Testis (tissue), 2 donors: ENCODE results near the gene FBXW4.

Experiments used
- CTCF ChIP-seq, 3 experiments: fragments of 450-650 bp in 2 of 3; fragments of 200-600 bp in 1 of 3; sonication (generic) in 1 of 3; IDR thresholded peaks; one replicate each; pipeline ENCODE4 v1.5.1; 2016 to 2019; ENCODE audit warnings: antibody characterized with exemption in 3 of 3, mild to moderate bottlenecking in 2 of 3, moderate library complexity in 1 of 3
- POLR2A ChIP-seq: fragments of 450-650 bp; IDR thresholded peaks from one replicate; pipeline ENCODE4 v1.6.1; 2017; ENCODE audit warnings: antibody characterized with exemption, mild to moderate bottlenecking, moderate library complexity

- TF ChIP-seq CTCF (IDR thresholded peaks at IDR 0.05) (no peak), POLR2A (no peak)
Observed at GRCh38 chr10:101562231-101562630, 132.7 kb downstream of the FBXW4 start.
